Measurements from ENCODE around the gene LAIR1. TPM values are rescaled to one million over a fixed set of nuclear protein-coding genes. Genes with fewer than 3 reads are reported as not detected.

The LAIR1 gene
- total RNA-seq, 2 experiments from 2014 or later, result 54.0 to 59.3 TPM

- no peaks in the 10 kb centered on the region for H3K9me3 Mint-ChIP-seq
- no peaks in the 10 kb centered on the region for H3K36me3 Mint-ChIP-seq (ENCODE audit: low read depth)
- H3K4me3 Mint-ChIP-seq, result no peak overlapping the region
- DNase-seq, result no peak
- peaks cover 38% of the 10 kb centered on the region for H3K27me3 Mint-ChIP-seq
- ChIA-PET CTCF (no interaction called here), POLR2A (no interaction called here)
- peaks cover 6% of the 10 kb centered on the region for H3K4me1 Mint-ChIP-seq
- H3K27ac Mint-ChIP-seq, result no peak overlapping the region
These were observed 46.8 kb downstream of the LAIR1 start for GRCh38 chr19:54317965-54318240.

- Mint-ChIP-seq H3K4me3 (no peak overlapping the region), H3K27me3 (peaks cover 42% of the 10 kb centered on the region), H3K27ac (no peak overlapping the region), H3K4me1 (peaks cover 6% of the 10 kb centered on the region), H3K36me3 (ENCODE audit: low read depth) (no peaks in the 10 kb centered on the region), H3K9me3 (no peaks in the 10 kb centered on the region)
- ChIA-PET CTCF (no interaction called here), POLR2A (no interaction called here)
- no peak for DNase-seq
These were observed 47.4 kb downstream of the LAIR1 start for GRCh38 chr19:54317108-54317964.

GRCh38 chr19:54316746-54317107 is 48.0 kb downstream of the LAIR1 start:
- no peak overlapping the region for H3K4me3 Mint-ChIP-seq
- no peaks in the 10 kb centered on the region for H3K36me3 Mint-ChIP-seq (ENCODE audit: low read depth)
- peak overlapping the region; percentile 13 for H3K27ac Mint-ChIP-seq
- DNase-seq, result peak; percentile 16
- H3K4me1 Mint-ChIP-seq, result peaks cover 6% of the 10 kb centered on the region
- POLR2A ChIA-PET, result no interaction called here
- H3K9me3 Mint-ChIP-seq, result no peaks in the 10 kb centered on the region
- CTCF ChIA-PET, result no interaction called here
- H3K27me3 Mint-ChIP-seq, result peaks cover 41% of the 10 kb centered on the region

GRCh38 chr19:54315956-54316355 is 48.8 kb downstream of the LAIR1 start:
- Mint-ChIP-seq H3K9me3 (no peaks in the 10 kb centered on the region), H3K36me3 (ENCODE audit: low read depth) (no peaks in the 10 kb centered on the region), H3K4me1 (peaks cover 6% of the 10 kb centered on the region), H3K27me3 (peaks cover 34% of the 10 kb centered on the region), H3K4me3 (no peak overlapping the region), H3K27ac (no peak overlapping the region)
- CTCF ChIA-PET, result no interaction called here
- POLR2A ChIA-PET, result interaction anchor here (0.5 kb wide), 1 partner anchor 133 kb away, joined by 4 read pairs; the partner anchor contains the start of gene LENG8
- no peak for DNase-seq

DNA sequence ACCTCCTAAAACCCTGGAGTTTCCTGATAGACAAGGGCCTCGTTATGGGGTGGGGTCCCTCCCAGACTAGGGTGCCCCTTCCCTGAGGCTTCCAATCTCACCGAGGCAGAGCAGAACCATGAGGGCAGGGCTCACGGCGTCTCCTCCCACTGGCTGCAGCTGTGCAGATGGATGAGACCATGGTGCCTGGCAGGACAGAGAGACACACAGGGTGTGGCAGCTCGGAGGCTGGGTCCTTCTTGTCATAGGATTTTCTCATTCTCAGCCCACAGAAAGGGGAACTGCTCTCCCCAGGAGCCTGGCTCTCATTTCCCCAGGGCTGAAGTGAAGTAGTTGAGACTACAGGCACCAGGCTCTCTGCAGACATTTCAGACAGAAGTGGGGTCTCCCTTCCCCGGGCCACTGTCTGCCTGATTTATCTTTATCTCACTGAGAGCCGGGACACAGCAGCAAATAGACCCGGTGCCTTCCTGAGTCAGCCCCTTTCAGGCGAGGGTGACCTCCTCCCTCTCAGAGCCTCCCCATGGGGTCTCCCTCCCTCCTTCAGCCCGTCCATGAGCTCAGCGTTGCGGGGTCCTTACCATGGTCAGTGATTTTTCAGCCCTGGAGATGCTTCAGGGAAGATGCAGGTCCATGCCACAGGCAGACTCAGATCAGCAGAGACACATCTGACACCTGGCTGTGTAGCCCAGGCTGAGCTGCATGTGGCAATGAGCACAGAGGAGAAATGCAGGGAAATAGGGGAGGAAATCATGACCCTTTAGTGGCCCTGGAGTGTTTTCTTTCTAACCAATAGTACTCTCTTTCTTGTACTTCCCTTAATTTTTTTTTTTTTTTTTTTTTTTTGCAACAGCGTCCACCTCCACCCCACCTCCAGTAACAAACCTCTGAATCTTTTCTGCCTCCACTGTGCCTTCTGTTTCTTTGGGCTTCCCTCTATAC is 52.0 kb downstream of the LAIR1 start, which contains the start of gene LILRA5:
LILRA5 (minus strand) TSS at position 731 of the 942 bp plus-strand sequence; CDS start at position 584, 147 bp downstream.
- Mint-ChIP-seq H3K27ac (no peak within 1 kb of the TSS), H3K27me3 (peaks cover 23% of the 10 kb centered on the region), H3K4me1 (peaks cover 6% of the 10 kb centered on the region), H3K9me3 (no peaks in the 10 kb centered on the region), H3K36me3 (ENCODE audit: low read depth) (no peaks in the 10 kb centered on the region), H3K4me3 (no peak within 1 kb of the TSS)
- ChIA-PET CTCF (no interaction called here), POLR2A (no interaction called here)
- no peak for DNase-seq

GRCh38 chr19:54312011-54312410 is 52.7 kb downstream of the LAIR1 start:
- peaks cover 6% of the 10 kb centered on the region for H3K4me1 Mint-ChIP-seq
- H3K27me3 Mint-ChIP-seq, result peaks cover 23% of the 10 kb centered on the region
- no peaks in the 10 kb centered on the region for H3K36me3 Mint-ChIP-seq (ENCODE audit: low read depth)
- ChIA-PET POLR2A (no interaction called here), CTCF (no interaction called here)
- H3K9me3 Mint-ChIP-seq, result no peaks in the 10 kb centered on the region
- no peak overlapping the region for H3K4me3 Mint-ChIP-seq
- no peak for DNase-seq
- no peak overlapping the region for H3K27ac Mint-ChIP-seq

DNA sequence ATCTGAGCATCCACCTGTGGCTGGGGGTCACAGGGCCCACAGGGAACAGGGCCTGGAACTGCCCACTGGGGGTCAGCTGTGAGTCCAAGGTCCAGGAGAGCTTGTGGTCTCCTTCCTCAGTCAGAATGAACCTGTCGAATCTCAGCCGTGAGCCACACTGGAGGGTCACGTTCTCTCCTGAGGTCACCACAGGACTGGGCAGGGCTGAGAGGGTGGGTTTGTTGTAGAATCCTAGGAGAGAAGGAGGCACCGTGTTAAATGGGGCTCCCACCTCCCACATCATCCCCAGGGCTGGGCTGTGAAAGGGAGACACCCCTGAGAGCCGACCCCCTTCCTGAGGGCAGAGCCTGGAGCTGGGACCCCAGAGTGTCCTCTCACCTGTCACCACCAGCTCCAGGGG is 53.2 kb downstream of the LAIR1 start:
- Mint-ChIP-seq H3K4me3 (no peak overlapping the region), H3K4me1 (peaks cover 3% of the 10 kb centered on the region), H3K27me3 (peaks cover 20% of the 10 kb centered on the region), H3K36me3 (ENCODE audit: low read depth) (no peaks in the 10 kb centered on the region), H3K9me3 (no peaks in the 10 kb centered on the region), H3K27ac (no peak overlapping the region)
- no peak for DNase-seq
- ChIA-PET POLR2A (no interaction called here), CTCF (no interaction called here)

DNA sequence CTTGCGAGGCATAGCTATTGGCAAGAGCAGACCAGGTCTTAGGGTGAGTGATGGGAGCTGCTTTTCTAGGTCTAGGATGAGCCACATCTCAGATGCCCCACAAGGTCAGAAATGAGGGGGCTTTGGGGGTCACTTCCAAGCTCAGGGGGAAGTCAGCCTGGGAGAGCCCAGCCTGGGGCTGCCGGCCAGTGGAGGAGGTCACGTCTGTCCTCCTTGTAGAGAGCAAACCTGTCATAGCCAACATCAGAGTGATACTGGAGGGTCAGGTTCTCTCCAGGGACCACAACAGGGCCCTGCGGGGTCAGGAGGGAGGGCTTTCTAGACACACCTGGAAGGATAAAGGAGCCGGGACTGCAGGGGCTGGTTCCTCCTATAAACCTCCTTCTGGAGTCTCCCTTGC is 54.2 kb downstream of the LAIR1 start:
- H3K4me3 Mint-ChIP-seq, result no peak overlapping the region
- no peaks in the 10 kb centered on the region for H3K9me3 Mint-ChIP-seq
- POLR2A ChIA-PET, result no interaction called here
- CTCF ChIA-PET, result no interaction called here
- no peak for DNase-seq
- H3K27ac Mint-ChIP-seq, result no peak overlapping the region
- peaks cover 16% of the 10 kb centered on the region for H3K27me3 Mint-ChIP-seq
- no peaks in the 10 kb centered on the region for H3K36me3 Mint-ChIP-seq (ENCODE audit: low read depth)
- peaks cover 2% of the 10 kb centered on the region for H3K4me1 Mint-ChIP-seq

GRCh38 chr19:54309811-54310210 is 54.9 kb downstream of the LAIR1 start:
- ChIA-PET POLR2A (no interaction called here), CTCF (interaction anchor here (0.5 kb wide), 1 partner anchor 260 kb away, joined by 3 read pairs; no protein-coding TSS in a partner anchor)
- Mint-ChIP-seq H3K36me3 (ENCODE audit: low read depth) (no peaks in the 10 kb centered on the region), H3K4me3 (no peak overlapping the region), H3K4me1 (peaks cover 9% of the 10 kb centered on the region), H3K27ac (no peak overlapping the region), H3K9me3 (no peaks in the 10 kb centered on the region), H3K27me3 (peaks cover 16% of the 10 kb centered on the region)
- DNase-seq, result no peak

GRCh38 chr19:54307389-54308020 is 57.2 kb downstream of the LAIR1 start:
- H3K4me3 Mint-ChIP-seq, result no peak overlapping the region

GRCh38 chr19:54305141-54305540 is 59.6 kb downstream of the LAIR1 start:
- ChIA-PET POLR2A (no interaction called here), CTCF (no interaction called here)
- no peak for DNase-seq
- peaks cover 10% of the 10 kb centered on the region for H3K27me3 Mint-ChIP-seq
- no peaks in the 10 kb centered on the region for H3K9me3 Mint-ChIP-seq
- H3K27ac Mint-ChIP-seq, result no peak overlapping the region
- H3K4me1 Mint-ChIP-seq, result peaks cover 29% of the 10 kb centered on the region
- H3K4me3 Mint-ChIP-seq, result no peak overlapping the region
- no peaks in the 10 kb centered on the region for H3K36me3 Mint-ChIP-seq (ENCODE audit: low read depth)

More at GRCh38 chr19:54307389-54308020, 57.2 kb downstream of the LAIR1 start:
- H3K9me3 Mint-ChIP-seq, result no peaks in the 10 kb centered on the region
- no peak overlapping the region for H3K27ac Mint-ChIP-seq
- H3K27me3 Mint-ChIP-seq, result no peaks in the 10 kb centered on the region
- peaks cover 26% of the 10 kb centered on the region for H3K4me1 Mint-ChIP-seq
- H3K36me3 Mint-ChIP-seq (ENCODE audit: low read depth), result no peaks in the 10 kb centered on the region
- no peak for DNase-seq
- POLR2A ChIA-PET, result no interaction called here
- CTCF ChIA-PET, result no interaction called here

- Mint-ChIP-seq H3K4me3 (no peak overlapping the region), H3K27me3 (peaks cover 18% of the 10 kb centered on the region), H3K9me3 (no peaks in the 10 kb centered on the region), H3K4me1 (peaks cover 29% of the 10 kb centered on the region), H3K27ac (no peak overlapping the region), H3K36me3 (ENCODE audit: low read depth) (no peaks in the 10 kb centered on the region)
- ChIA-PET CTCF (no interaction called here), POLR2A (no interaction called here)
- DNase-seq, result no peak
These were observed 62.5 kb downstream of the LAIR1 start for GRCh38 chr19:54302257-54302656.

Measured in activated CD4-positive, alpha-beta T cell treated with anti-CD3 and anti-CD28 coated beads, Interleukin-2, amount 10 ng/mL, durations not matched to agents 7 days and 5 days (primary cell).